ENCODE measurements around the gene PUM2.

Gene PUM2

DNA sequence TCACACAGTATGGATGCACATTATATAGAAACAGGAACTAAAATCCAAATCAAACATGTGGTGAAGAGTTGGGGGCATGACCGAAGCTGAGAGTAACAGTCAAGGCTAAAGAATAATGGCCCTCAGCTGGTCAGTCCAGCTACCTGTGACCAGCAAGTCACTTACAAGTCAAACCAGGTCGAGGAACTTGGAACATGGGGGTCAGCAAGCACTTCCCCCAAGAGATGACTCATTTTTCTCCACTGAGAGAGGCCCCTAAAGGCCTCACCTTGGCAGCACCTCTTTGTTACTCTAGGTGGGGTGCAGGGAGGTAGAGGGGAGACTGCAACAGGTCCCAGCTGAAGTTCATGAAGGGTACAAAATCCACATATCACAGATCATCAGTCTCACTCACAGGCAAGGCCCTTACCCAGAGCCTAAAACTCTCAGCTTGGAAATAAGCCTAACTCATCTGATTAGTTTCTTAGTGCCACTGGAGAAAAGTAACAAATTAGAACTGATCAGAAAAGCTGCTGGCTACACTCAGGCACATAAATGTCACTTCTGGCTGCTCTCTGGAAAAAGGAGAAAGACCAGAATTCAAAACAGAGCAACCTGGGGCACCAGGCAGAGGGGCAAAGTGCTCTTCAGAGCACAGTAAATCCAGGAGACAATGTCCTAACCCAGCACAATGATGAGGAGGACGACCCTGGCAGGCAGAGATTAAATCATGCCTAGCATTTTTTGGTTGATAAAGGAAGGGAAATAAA is 129.7 kb downstream of the PUM2 start:
- in situ Hi-C loops (cut with MboI; ENCODE audit: low sequenced_read_pairs) = no loop called here

DNA sequence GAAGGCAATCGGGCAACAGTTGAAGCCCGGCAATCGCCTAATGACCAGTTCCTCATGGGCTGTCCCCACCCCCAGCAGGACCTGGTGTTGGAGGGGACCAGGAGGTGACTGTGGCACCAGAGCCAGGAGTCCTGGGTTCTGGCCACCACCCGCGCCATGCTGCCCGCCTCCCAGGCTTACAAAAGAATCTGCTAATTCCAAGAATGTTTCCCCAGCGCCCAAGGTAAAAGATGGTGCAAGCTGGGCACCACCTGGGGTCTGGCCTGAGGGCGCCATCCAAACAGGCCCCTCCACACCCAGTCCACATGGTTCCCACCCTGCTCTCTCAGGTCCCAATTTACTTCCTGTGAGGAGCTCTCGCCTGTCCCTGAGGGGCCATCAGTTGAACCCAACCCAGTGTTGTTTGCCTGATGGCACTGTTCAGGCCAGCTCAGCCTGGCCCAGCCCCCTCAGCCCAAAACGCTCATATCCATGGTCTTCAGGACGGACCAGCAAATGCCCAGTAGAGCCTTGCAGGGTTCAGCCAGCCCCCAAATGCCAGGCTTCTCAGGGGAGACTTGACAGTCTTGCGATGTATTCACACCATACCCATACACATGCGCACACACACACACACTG is 130.8 kb downstream of the PUM2 start:
- in situ Hi-C loops (cut with MboI; ENCODE audit: low sequenced_read_pairs) = no loop called here

DNA sequence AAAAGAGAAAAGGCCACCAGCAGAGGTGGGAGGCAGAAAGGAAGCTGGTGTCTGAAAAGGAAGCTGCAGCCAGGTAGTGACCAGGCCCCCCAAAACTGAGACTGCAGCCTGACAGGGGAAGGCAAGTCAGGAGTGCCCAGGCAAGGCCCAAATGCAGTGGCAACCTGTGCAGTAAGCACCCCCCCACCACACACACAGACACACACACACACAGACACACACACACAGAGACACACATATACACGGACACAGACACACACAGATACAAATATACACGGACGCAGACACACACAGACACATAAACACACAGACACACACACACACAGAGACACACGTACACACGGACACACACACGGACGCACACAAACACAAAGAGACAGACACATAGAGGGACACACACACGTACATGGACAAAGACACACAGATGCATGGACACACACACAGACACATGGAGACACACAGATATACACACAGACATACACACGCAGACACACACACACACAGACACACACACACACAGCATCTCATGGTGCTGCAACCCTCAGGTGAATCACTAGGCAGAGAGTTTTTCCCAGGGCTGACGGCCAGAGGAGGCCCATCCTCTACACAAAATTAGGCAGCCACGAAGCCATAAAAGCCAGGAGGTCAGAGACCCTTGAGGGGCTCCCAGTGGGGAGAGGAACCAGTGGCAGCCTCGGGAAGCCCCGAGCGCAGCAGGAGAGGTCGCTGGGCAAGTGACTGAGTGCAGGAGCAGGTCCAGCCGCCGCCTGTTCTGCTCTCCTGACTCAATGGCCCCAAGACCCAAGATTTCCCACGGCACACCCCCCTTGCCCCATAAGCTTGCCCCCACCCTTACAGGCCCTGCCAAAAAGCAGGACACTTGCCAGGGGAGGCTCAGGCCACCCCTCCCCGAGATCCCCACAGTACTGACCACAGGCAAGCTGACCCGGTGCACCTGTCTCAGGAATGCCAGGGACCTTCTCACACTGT is 132.0 kb downstream of the PUM2 start:
- in situ Hi-C loops (cut with MboI; ENCODE audit: low sequenced_read_pairs) = no loop called here

DNA sequence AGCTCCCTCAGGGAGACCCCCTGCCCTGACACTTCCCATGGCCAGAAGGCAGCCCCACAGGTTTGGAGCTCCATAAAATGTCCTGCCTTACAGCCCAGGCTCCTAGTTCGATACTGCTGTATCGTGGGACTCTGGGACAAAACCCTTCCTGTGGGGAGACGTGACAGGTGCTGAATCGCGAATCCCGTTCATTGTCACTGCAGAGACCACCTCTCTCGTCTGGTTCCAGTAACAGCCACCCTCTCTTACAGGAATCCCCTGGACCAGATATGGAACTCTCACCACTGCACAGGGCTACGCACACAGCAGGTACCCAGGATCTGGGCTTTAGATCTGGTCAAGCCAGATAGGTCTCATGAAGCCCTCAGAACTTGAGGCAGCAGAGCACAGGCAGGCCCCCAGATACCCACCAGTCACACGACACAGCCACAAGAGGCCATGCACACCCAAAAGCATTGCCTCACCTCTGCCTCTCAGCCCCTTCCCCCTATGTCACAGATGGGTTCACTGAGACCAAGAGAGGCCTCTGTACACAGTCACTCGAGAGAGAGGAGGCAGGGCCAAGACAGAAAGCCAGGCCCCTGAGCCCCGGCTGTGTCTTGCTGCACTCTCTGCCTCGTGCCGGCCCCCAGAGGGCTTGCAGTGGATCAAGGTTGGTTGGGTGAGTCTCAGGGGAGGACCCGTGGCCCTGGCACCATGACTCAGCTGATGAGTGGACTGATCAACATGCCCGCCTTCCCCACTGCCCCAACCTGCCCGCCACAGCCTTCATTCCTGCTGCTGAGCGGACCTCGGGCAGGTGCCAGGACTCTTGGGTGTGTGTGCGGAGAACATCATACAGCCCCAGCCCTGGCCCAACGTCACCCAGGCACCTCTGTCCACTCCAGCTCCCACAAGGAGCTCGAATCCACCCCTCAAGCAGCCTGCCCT is 133.3 kb downstream of the PUM2 start:
- in situ Hi-C loops (cut with MboI; ENCODE audit: low sequenced_read_pairs) = no loop called here

DNA sequence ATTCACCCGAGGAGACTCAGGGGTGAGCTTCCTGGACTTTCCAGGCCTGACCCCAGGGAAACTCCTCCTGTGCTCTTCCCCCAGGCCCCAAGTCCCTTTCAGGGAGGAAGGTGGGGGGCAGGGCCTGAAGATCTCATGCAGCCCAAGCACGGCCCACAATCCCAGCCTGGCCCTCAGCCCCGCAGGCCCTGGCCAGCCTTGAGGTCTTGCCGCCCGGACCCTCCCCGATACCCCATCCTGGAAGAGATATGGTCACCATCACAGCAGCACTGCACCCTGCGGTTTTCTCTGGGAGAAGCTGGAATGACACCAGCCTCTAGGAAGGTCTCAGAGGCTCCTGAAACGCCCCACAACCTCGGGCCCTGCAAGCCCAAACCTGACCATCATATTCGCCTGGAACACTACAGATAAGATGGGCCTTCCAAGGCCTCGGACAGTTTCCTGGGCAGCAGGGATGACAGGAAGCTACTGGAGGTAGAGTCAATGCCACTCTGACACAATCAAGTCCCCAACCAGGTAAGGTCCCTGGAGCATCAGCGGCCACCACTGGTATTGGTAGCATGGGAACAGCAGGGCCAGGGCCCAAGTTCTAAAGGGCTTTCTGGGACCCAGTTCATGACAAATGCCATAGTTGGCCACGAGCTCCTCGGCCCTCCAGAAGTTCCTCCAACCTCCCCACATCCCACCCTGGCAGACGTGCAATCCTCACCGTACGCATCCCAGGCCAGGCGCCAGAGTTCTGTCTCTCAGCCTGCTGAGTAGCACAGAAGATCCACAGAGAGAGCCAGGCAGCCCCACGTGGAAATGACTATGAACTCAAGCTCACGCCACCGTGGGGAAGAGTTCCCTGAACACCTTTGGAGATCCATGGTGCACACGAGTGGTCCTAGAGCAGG is 134.3 kb downstream of the PUM2 start:
- in situ Hi-C loops (cut with MboI; ENCODE audit: low sequenced_read_pairs) = no loop called here

DNA sequence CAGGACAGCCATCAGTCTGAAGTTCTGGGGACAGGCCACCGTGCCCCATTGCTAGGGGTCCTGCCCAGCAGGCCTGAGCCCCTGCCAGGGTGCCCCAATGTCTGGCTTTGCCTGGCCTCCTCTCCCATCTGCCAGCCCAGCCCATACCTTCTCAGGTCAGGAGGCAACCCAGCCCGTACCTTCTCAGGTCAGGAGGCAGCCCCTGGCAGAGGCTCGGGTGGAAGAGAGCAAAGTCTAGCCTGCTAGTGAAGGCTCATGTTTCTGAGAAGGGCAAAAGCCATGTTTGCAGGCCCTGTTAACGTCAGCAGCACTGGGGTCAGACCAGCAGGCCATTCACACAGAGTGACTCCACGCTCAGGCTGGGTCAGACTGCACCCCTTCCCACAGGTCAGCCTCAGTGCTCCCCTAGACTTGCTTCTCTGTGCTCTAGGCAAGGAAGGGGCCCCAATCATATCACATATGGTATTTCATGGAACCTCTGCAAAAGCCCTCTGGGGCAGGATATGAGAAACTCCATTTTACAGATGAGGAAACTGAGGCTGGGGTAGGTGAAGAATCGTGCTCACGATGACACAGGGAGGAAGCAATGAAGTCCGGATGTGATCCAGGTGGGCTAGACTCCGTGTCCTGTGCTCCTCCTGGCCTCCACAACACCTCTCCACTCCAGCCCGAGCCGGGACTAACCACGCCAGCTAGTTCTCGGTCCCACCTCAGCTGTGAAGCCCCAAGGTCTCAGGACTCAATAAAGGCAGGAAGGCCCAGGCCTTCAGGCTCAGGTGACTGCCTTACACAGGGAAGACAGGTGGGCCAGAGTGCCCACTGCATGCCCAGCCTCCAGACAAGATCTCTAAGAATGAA is 135.2 kb downstream of the PUM2 start:
- in situ Hi-C loops (cut with MboI; ENCODE audit: low sequenced_read_pairs) = no loop called here

DNA sequence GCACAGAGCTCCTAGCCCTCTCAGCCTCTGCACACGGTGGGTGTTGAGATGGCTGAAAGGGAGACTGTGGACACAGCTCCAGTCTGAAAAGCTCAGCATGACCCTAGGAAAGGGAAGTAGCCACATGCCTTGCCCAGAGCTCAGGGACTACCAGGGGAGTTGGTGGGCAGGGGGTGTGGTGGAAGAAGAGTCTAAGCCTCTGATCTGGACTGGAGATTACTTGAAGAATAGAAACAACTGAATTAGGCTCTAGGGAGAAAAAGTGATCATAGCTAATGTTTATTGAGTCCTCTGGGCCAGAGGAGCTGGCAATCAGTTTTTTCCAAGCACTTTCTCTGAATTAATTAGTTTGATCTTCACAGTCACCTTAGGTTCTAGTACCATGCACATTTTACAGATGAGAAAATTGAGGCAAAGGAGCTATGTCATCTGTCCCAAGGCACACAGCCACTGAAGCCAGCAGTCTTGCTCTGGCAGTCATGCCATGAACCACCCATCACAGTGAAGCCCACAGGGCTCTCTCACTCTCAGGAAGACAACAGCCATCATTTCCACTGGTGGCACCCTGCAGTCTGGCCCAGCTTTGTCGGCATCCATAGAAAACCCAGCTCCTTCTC is 136.0 kb downstream of the PUM2 start:
- in situ Hi-C loops (cut with MboI; ENCODE audit: low sequenced_read_pairs) = no loop called here

DNA sequence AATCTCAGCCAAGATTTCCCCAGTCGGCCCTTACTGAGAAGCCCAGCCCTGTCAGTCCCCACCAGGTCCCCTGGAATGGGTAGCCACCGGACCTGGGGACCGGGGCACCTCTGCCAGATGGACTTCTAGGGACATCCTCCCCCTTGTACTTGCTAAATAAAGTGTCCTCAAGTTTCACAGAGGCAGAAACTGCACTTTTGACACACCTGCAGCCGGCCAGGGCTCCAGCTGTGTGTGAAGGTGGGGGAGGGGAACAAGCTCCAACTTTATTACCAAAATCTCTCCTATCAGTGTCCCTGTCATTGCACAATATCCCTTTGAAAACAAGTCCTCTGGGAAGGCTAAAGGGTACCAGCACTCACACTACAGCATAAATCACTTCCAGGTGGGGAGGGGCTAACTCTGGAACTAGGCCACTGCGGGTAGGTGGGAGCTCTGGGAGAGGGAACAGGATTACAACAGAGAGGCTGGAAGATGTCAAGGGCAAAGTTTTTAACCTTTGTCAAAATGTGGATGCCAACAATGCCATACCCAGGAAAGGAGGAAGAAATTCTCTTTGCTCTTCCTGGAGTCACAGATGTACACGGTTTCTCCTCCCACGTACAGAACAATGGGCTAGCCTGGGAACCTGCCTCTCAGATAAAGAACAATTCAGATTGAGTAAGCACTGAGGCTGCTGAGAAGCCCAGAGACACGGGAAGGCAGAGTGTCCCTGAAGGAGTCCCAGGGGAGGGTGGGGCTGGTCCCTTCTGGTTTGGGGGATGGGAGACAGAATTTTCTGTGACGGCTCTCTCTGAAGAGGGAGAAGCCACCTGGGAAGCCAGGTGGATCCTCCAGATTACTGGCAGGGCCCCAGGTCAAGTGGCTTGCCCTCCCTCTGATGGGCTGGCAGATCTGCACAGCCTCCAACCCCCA is 136.7 kb downstream of the PUM2 start:
- in situ Hi-C loops (cut with MboI; ENCODE audit: low sequenced_read_pairs) = no loop called here

DNA sequence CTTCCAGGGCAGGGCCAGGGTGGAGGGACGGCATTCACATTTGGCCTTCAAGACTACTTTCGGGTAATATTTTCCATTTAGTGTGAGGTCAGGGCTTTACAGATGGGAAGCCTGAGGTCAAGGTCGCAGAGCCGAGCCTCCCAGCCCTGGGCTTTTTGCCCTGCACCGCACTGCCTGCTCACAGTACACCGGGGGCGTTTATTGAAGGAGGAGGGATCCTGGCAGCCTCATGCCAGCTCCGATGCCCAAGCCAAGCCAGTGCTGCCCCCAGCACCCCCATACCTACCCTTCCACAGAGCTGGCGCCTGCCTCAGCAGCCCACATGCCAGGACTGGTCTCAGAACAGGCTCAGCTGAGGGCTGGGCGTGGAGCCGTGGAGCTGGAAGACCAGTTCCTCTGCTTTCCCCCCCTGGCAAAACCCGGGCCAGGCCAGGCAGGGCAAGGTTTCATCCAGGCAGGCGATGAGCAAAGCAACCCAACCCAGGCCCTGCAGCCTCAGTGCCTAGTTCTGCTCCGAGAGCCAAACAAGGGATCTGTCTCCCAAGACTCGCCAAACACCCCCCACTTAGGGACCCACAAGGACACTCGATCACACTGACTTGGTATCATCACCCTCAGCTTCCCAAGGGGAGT is 137.7 kb downstream of the PUM2 start:
- in situ Hi-C loops (cut with MboI; ENCODE audit: low sequenced_read_pairs) = no loop called here

DNA sequence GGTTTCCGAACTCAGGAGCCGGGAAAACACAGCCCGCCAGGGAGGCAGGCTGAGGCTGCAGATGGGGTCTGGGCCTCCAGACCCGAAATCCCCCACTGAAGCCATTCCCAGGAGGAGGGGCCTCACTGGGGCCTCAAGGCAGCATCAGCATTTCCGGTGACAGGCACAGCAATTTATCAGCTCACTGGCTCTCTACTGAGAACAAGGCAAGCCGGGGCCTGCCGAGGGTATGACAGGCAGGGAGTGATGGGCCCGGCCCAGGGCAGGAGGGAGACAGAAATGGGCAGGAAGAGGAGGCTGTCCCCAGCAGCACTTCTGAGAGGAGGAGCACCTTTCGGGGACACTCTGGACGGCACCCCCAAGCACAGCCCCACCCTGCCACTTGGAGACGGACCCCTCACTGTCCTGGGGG is 138.2 kb downstream of the PUM2 start:
- in situ Hi-C loops (cut with MboI; ENCODE audit: low sequenced_read_pairs) = no loop called here

DNA sequence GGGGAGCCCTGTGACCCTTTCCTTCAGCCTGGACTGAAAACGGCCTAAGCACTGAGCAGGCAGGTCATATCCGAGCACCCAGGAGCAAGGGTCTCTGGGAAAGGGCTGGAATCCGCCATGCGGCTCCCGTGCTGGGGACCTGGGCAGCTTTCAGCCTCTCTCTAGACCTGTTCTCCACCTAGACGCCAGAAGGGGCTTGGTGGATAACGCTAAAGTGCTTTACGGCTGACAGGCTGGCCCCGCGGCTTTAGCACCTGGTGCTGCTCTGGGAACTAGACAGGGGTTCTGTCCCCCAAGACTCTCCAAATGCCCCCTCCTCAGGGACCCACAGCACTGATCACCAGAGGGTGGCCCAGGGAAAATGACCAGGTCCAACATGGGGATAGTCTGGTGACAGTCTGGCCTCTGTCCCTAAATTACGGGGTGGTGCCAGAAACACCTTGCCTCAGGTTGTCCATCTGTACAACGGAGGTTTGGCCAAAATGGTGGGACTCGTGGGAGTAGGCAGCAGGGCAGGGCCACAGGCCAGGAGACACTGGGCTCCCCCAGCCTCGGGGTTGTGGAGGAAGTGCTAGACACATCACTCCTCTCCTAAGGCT is 138.7 kb downstream of the PUM2 start:
- in situ Hi-C loops (cut with MboI; ENCODE audit: low sequenced_read_pairs) = no loop called here

DNA sequence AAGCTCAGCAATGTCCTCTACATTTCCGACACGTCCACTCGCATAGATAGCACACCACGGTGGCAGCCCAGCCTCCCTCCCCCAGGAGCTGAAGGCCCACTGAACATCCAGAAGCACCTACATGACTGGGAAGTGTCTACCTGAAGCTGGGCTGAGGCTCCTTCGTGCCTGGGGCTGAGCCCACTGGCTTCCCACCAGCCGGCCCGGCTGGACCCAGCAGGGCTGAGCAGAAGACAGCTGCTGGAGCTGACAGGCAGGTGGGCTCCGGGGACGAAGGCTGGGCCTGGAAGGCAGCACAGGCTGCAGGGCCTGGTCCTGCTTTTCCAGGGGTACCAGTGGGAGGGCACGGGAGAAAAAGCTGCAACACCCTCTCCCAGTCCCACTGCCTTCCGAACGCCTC is 139.2 kb downstream of the PUM2 start:
- in situ Hi-C loops (cut with MboI; ENCODE audit: low sequenced_read_pairs) = no loop called here

DNA sequence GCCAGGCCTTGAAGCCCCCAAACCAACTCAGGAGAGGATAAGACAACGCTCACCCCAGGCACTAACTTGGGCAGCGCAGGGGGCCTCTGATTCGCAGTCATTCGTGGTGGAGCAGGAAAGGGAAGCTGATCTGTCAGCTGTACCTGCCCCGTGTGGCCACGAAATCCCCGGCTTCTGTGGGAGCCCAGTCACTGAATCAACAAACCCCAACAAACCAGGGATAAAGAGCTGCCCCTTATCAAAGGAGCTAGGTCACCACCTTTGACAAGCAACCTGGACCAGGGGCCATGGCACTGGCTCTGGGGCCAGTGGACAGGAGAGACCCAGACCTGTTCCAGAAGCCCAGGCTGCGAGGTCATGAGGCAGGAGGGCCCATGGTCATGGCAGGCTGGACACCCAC is 140.2 kb downstream of the PUM2 start:
- in situ Hi-C loops (cut with MboI; ENCODE audit: low sequenced_read_pairs) = no loop called here

DNA sequence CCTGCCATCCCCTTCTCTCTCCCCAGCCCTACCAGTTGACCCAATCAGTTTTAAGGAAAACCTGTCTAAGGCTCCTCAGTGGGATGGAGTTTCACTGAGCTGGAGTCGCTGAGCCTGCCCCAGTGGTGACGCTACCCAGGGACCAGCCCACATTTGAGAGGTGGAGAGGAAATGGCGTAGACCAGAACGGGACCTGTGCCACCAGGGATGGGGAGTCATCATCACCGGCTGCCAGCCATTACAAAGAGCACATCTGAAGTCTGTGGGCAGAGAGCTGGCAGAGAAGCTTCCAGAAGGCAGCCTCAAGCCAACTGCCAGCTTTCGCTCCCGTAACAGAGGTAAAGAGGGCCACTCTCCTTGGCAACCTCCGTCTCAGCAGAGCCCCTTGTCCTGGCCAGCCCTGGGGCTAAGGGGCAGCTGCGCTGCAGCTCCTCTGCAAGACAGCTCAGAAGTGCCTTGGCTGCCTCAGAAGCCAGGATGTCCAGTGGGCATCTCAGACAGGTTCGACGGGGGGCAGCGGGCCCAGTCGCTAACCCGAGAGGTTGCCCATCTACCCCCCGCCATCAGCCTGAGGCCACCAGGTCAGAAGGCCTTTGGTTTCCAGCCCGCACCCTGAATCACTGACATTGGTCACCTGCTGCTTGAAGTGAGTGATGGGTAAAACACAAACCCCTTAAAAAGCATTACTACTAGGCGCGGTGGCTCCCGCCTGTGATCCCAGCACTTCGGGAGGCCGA is 141.1 kb downstream of the PUM2 start:
- in situ Hi-C loops (cut with MboI; ENCODE audit: low sequenced_read_pairs) = no loop called here

DNA sequence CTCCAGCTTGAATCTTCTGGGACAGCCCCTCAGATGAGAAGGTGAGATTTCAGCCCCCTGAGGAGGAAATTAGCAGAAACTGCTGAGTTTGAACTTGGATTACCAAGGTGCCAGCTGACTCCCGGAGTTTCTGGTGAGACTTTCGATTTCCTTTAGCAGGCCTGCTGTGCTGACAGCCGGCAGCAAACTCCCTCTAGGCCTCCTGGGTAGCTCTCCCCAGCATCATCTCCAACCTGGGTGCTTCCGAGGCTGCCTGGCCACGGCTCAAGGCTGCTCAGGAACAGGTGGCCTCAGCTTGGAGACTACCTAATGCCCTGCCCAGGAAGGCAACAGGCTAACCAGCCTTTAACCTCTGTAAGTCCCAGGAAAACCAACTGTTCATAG is 142.2 kb downstream of the PUM2 start:
- in situ Hi-C loops (cut with MboI; ENCODE audit: low sequenced_read_pairs) = no loop called here

DNA sequence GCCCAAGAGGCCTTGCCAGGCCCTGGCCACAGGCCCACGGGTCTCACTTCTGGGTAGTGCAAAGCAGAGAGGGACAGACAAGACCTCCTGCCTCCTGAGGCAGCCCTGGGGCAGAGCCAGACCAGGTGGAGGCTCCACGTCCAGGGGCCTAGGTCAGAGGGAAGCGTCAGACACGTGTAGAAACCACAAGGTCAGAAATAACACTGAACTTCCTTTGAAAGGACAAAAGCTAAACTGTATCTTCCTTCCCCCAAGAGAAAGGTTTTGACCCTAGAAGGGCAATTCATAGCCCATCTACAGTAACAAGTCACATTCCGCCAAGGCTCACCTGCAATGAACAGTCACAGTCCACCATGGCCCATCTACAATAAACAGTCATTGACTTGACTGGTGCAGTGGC is 143.6 kb downstream of the PUM2 start:
- in situ Hi-C loops (cut with MboI; ENCODE audit: low sequenced_read_pairs) = no loop called here

All from hTERT RPE-1 (cell line).